SK-N-SH (cell line): Measurements from ENCODE around the gene MMP28. TPM values are rescaled to one million over a fixed set of nuclear protein-coding genes. Genes with fewer than 3 reads are reported as not detected.

Experiments used
- CTCF ChIA-PET: fragments of 300-600, 350-600 bp; formaldehyde crosslinking; extraction: SDS; loops from one replicate; lab custom pipeline; 2021; lab: Yijun Ruan, JAX
- POLR2A ChIA-PET: fragments of 350-600 bp; sonication (Branson Sonifier 250); formaldehyde crosslinking; extraction: SDS; loops from one replicate; lab custom pipeline; 2020; ENCODE audit warnings: antibody characterized with exemption, inconsistent platforms; lab: Yijun Ruan, JAX
- DNase-seq: peaks from one replicate; pipeline ENCODE4 v3.0.0; 2012
- H2AFZ ChIP-seq: fragments of 200-600 bp; sonication (generic); 2 replicates; pipeline ENCODE4 v1.8.1; 2016; ENCODE audit warnings: antibody characterized with exemption, mild to moderate bottlenecking, low read depth
- H3F3A ChIP-seq: fragments of 200-600 bp; sonication (generic); replicated peaks from 2 replicates; pipeline ENCODE3; 2016; ENCODE audit warnings: antibody characterized with exemption, mild to moderate bottlenecking; ENCODE audit not compliant: insufficient read depth
- H3K27ac ChIP-seq, 2 experiments: fragments of 200-500 bp in 1 of 2; fragments of 200-600 bp in 1 of 2; sonication (Bioruptor generic) in 1 of 2; sonication (generic), shearing (Covaris generic) in 1 of 2; 2 replicates each; pipeline versions ENCODE4 v1.5.1 to v1.6.1; 2014 to 2016; ENCODE audit warnings: low read depth in 2 of 2, inconsistent platforms in 1 of 2, low read length in 1 of 2, mild to moderate bottlenecking in 1 of 2, mixed read lengths in 1 of 2
- H3K27me3 ChIP-seq: fragments of 200-600 bp; sonication (generic), shearing (Covaris generic); 2 replicates; pipeline ENCODE4 v1.6.1; 2016; ENCODE audit warnings: mixed run types; ENCODE audit not compliant: insufficient read depth
- H3K36me3 ChIP-seq, 2 experiments: fragments of 200-500 bp in 1 of 2; fragments of 200-600 bp in 1 of 2; sonication (Bioruptor generic) in 1 of 2; sonication (generic) in 1 of 2; replicated peaks in 1 of 2; 2 replicates each; pipeline versions ENCODE3 to v1.5.1; 2014 to 2016; ENCODE audit warnings: low read length in 1 of 2, mild to moderate bottlenecking in 1 of 2; ENCODE audit not compliant: insufficient read depth in 2 of 2, control insufficient read depth in 1 of 2
- H3K4me1 ChIP-seq, 2 experiments: fragments of 200-500 bp in 1 of 2; fragments of 200-600 bp in 1 of 2; sonication (Bioruptor generic) in 1 of 2; sonication (generic), shearing (Covaris generic) in 1 of 2; 2 replicates each; pipeline versions ENCODE4 v1.5.1 to v1.6.1; 2014 to 2016; ENCODE audit warnings: low read depth in 1 of 2, low read length in 1 of 2, mixed run types in 1 of 2; ENCODE audit not compliant: insufficient read depth in 2 of 2, control insufficient read depth in 1 of 2
- H3K4me2 ChIP-seq: fragments of 200-600 bp; sonication (generic), shearing (Covaris generic); 2 replicates; pipeline ENCODE4 v1.6.1; 2017; ENCODE audit warnings: mixed run types
- H3K4me3 ChIP-seq, 2 experiments: fragments of 200-500 bp in 1 of 2; fragments of 200-600 bp in 1 of 2; sonication (Bioruptor generic) in 1 of 2; sonication (generic), shearing (Covaris generic) in 1 of 2; 2 replicates each; pipeline versions ENCODE4 v1.5.1 to v1.8.1; 2014 to 2016; ENCODE audit warnings: low read depth in 2 of 2, inconsistent platforms in 1 of 2, low read length in 1 of 2, mild to moderate bottlenecking in 1 of 2, mixed read lengths in 1 of 2, moderate library complexity in 1 of 2
- H3K79me2 ChIP-seq: fragments of 200-600 bp; sonication (generic); 2 replicates; pipeline ENCODE4 v1.8.1; 2017; ENCODE audit warnings: mild to moderate bottlenecking; ENCODE audit not compliant: insufficient read depth
- H3K9ac ChIP-seq: fragments of 200-600 bp; sonication (generic); 2 replicates; pipeline ENCODE4 v1.6.1; 2017; ENCODE audit warnings: mixed run types
- H3K9me2 ChIP-seq: fragments of 200-600 bp; sonication (generic); 2 replicates; pipeline ENCODE4 v1.6.1; 2017; ENCODE audit warnings: mixed run types
- H3K9me3 ChIP-seq: fragments of 200-600 bp; sonication (generic); 2 replicates; pipeline ENCODE4 v1.6.1; 2017; ENCODE audit warnings: mixed run types, mild to moderate bottlenecking, moderate library complexity
- H4K20me1 ChIP-seq: fragments of 200-600 bp; sonication (generic); 2 replicates; pipeline ENCODE4 v1.6.1; 2017; ENCODE audit warnings: mild to moderate bottlenecking, mixed run types; ENCODE audit not compliant: insufficient read depth
- GATA2 ChIP-seq: sonication (generic); formaldehyde crosslinking; IDR thresholded peaks from 2 replicates; pipeline ENCODE4 v1.5.0; 2020; ENCODE audit warnings: mild to moderate bottlenecking, missing genetic modification reagents
- JUND ChIP-seq: IDR thresholded peaks from 2 replicates; pipeline ENCODE4 v1.4.0; 2012
- MXI1 ChIP-seq: IDR thresholded peaks from 2 replicates; pipeline ENCODE4 v1.6.1; 2012; ENCODE audit warnings: mild to moderate bottlenecking, low read depth, low read length, improper control_type of control experiment
- NFIC ChIP-seq: IDR thresholded peaks from 2 replicates; pipeline ENCODE4 v1.4.0; 2012; ENCODE audit warnings: borderline replicate concordance
- POLR2AphosphoS5 ChIP-seq: IDR thresholded peaks from 2 replicates; pipeline ENCODE4 v1.6.1; 2012; ENCODE audit warnings: low read depth, low read length
- RCOR1 ChIP-seq: fragments of 150-350 bp; IDR thresholded peaks from 2 replicates; pipeline ENCODE4 v1.6.1; 2017; ENCODE audit warnings: antibody characterized with exemption, low read length
- RFX5 ChIP-seq: IDR thresholded peaks from 2 replicates; pipeline ENCODE4 v1.6.1; 2012; ENCODE audit warnings: mild to moderate bottlenecking, improper control_type of control experiment, low read length
- RXRA ChIP-seq: IDR thresholded peaks from 2 replicates; pipeline ENCODE4 v1.4.0; 2012; ENCODE audit warnings: low read depth, mild to moderate bottlenecking, borderline replicate concordance
- SIN3A ChIP-seq: IDR thresholded peaks from 2 replicates; pipeline ENCODE4 v1.6.1; 2012; ENCODE audit warnings: low read depth, mild to moderate bottlenecking, low read length, moderate library complexity, borderline replicate concordance
- TCF12 ChIP-seq: IDR thresholded peaks from 2 replicates; pipeline ENCODE4 v1.4.0; 2012
- YY1 ChIP-seq: IDR thresholded peaks from 2 replicates; pipeline ENCODE4 v1.4.0; 2012; ENCODE audit warnings: low read depth, mild to moderate bottlenecking
- ZBTB33 ChIP-seq: IDR thresholded peaks from 2 replicates; pipeline ENCODE4 v1.4.0; 2012; ENCODE audit warnings: low read depth, borderline replicate concordance
- WGBS: methylation state at CpG from one replicate; pipeline ENCODE4 v1.1.6; 2017; ENCODE audit warnings: low lambda C conversion rate; 5-methylcytosine and 5-hydroxymethylcytosine counted together
- polyA plus RNA-seq, 3 experiments: library from polyadenylated mRNA; depleted of rRNA; stranded (reverse); fragments of >200 nt; gene quantifications; 2 replicates each; pipeline ENCODE4 v1.2.3, GENCODE V29; 2012
- TF ChIP-seq, protein P1 (sequence below): fragments of 200-600 bp; sonication (generic); IDR thresholded peaks from 2 replicates; pipeline ENCODE4 v1.6.1; 2017; ENCODE audit warnings: antibody characterized with exemption, mild to moderate bottlenecking, moderate library complexity
- TF ChIP-seq, protein P2 (sequence below): IDR thresholded peaks from 2 replicates; pipeline ENCODE4; 2012
- TF ChIP-seq, protein P3 (sequence below): IDR thresholded peaks from 2 replicates; pipeline ENCODE4 v1.6.1; 2012; ENCODE audit warnings: mild to moderate bottlenecking, low read depth, low read length, moderate library complexity

MMP28 gene
- polyA plus RNA-seq, 1 of the 3 experiments (the other 2 are of a cell fraction), result 0.33 TPM

DNA sequence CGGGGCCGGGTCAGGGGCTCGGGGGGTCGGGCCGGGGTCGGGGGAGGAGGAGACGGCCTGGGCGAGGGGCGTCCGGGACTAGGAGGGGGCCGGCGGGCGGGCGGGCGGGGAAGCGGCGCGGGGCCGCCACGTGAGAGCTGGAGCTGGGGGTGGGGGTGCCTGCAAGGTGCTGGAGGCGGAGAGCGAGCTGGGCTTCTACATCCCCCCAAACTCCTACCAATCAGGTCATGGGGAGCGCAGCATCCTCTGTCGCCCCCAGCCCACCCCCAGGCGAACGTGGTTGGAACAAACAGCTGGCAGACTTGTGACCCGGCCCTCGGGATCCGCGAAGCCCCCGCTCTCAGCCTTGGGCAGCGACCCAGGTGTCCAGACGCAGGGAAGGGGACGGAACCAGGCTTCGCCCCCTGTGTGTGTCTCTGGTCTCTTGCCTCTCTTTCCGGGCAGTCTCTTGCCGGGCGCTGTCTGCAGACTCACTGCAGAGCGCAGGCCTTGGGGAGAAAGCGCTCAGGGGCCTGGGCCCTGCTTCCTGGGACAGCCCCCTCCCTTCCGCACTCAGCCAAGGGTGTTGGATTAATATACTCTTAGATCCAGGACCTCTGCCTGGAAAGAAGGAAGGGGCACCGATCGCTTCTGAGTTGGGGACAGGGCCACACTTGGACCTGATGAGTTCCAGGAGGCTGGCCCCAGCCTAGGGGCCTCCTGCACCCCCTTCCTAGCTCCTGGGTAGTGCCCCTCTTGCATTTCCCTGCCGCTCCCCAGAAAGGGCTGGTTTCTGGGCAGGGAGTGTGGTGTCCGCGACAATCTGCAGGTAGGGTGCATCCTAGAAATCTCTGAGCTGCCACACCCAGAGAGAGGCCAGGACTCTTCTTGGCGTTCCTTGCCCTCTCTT is 63.3 kb downstream of the MMP28 start:
- Histone ChIP-seq H3K4me1 (peaks cover 5 to 12% of the 10 kb centered on the region in 2 experiments; a peak in 2 of 4 replicates), H3K27ac (peak overlapping the region in 1 of 2 experiments; percentile 9; a peak in 1 of 4 replicates), H3K27me3 (no peaks in the 10 kb centered on the region)
- CTCF ChIA-PET, result interaction anchor here (0.9 to 5.2 kb wide), 8 partner anchors 12 to 176 kb away, joined by 3 to 53 read pairs (median 4); no protein-coding TSS in a partner anchor
- TF ChIP-seq POLR2AphosphoS5 (no peak), JUND (no peak), TCF12 (no peak), NFIC (no peak), RCOR1 (no peak), SIN3A (no peak), RFX5 (no peak), RXRA (no peak), GATA2 (CRISPR knock-in tag) (no peak), ZBTB33 (no peak), MXI1 (no peak), YY1 (no peak)
- TF ChIP-seq, protein P1, sequence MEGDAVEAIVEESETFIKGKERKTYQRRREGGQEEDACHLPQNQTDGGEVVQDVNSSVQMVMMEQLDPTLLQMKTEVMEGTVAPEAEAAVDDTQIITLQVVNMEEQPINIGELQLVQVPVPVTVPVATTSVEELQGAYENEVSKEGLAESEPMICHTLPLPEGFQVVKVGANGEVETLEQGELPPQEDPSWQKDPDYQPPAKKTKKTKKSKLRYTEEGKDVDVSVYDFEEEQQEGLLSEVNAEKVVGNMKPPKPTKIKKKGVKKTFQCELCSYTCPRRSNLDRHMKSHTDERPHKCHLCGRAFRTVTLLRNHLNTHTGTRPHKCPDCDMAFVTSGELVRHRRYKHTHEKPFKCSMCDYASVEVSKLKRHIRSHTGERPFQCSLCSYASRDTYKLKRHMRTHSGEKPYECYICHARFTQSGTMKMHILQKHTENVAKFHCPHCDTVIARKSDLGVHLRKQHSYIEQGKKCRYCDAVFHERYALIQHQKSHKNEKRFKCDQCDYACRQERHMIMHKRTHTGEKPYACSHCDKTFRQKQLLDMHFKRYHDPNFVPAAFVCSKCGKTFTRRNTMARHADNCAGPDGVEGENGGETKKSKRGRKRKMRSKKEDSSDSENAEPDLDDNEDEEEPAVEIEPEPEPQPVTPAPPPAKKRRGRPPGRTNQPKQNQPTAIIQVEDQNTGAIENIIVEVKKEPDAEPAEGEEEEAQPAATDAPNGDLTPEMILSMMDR, result no peak
- TF ChIP-seq, protein P2, sequence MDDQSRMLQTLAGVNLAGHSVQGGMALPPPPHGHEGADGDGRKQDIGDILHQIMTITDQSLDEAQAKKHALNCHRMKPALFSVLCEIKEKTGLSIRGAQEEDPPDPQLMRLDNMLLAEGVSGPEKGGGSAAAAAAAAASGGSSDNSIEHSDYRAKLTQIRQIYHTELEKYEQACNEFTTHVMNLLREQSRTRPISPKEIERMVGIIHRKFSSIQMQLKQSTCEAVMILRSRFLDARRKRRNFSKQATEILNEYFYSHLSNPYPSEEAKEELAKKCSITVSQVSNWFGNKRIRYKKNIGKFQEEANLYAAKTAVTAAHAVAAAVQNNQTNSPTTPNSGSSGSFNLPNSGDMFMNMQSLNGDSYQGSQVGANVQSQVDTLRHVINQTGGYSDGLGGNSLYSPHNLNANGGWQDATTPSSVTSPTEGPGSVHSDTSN, result no peak
- TF ChIP-seq, protein P3, sequence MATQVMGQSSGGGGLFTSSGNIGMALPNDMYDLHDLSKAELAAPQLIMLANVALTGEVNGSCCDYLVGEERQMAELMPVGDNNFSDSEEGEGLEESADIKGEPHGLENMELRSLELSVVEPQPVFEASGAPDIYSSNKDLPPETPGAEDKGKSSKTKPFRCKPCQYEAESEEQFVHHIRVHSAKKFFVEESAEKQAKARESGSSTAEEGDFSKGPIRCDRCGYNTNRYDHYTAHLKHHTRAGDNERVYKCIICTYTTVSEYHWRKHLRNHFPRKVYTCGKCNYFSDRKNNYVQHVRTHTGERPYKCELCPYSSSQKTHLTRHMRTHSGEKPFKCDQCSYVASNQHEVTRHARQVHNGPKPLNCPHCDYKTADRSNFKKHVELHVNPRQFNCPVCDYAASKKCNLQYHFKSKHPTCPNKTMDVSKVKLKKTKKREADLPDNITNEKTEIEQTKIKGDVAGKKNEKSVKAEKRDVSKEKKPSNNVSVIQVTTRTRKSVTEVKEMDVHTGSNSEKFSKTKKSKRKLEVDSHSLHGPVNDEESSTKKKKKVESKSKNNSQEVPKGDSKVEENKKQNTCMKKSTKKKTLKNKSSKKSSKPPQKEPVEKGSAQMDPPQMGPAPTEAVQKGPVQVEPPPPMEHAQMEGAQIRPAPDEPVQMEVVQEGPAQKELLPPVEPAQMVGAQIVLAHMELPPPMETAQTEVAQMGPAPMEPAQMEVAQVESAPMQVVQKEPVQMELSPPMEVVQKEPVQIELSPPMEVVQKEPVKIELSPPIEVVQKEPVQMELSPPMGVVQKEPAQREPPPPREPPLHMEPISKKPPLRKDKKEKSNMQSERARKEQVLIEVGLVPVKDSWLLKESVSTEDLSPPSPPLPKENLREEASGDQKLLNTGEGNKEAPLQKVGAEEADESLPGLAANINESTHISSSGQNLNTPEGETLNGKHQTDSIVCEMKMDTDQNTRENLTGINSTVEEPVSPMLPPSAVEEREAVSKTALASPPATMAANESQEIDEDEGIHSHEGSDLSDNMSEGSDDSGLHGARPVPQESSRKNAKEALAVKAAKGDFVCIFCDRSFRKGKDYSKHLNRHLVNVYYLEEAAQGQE, result no peak
- TF ChIP-seq, all 33 proteins: peak for 0
- no peaks in the 10 kb centered on the region for H3F3A ChIP-seq
- H3K36me3 ChIP-seq, result peaks cover 0 to 4% of the 10 kb centered on the region in 2 experiments
- peak overlapping the region; percentile 63 to 65; a peak in 3 of 4 replicates for H3K4me3 ChIP-seq
- DNase-seq, result peak; percentile 77
- H3K79me2 ChIP-seq, result no peaks in the 10 kb centered on the region
- peak overlapping the region; percentile 81 for H3K4me2 ChIP-seq
- no peaks in the 10 kb centered on the region for H4K20me1 ChIP-seq
- no peak overlapping the region for H2AFZ ChIP-seq
- no peaks in the 10 kb centered on the region for H3K9me3 ChIP-seq
- H3K9ac ChIP-seq, result peak overlapping the region; percentile 62; the same call in 1 of the 2 replicates
- H3K9me2 ChIP-seq, result no peaks in the 10 kb centered on the region
- 31% methylated on average over 15 of the region's 47 CpGs for WGBS
- POLR2A ChIA-PET, result interaction anchor here (0.7 kb wide), 1 partner anchor 154 kb away, joined by 3 read pairs; the partner anchor contains the start of gene PEX12
